Cortex of kidney (tissue), 1 donor: ENCODE measurements around the gene SRCIN1.
"Not testable (repeated sequence)": the region's sequence is repeated elsewhere in the genome, so short reads cannot be mapped to it uniquely, and the experiment has no call there.

Source experiments
- DNase-seq: peaks from one replicate; lab custom pipeline; 2025; lab: John Stamatoyannopoulos, UW

Gene SRCIN1

GRCh38 chr17:38605841-38606645 is at the start of gene SRCIN1:
TSS of gene SRCIN1 (minus strand) at chr17:38605952. CDS start at chr17:38605705, 247 bp downstream.
- DNase-seq: no peak

GRCh38 chr17:38654411-38655398 is 49.0 kb upstream of the SRCIN1 start:
- no peak for DNase-seq

- DNase-seq: no peak
Observed at GRCh38 chr17:38653679-38654078, 47.9 kb upstream of the SRCIN1 start.

GRCh38 chr17:38653230-38653629 is 47.5 kb upstream of the SRCIN1 start:
- no peak for DNase-seq

GRCh38 chr17:38650653-38651173 is 45.0 kb upstream of the SRCIN1 start:
- not testable (repeated sequence) for DNase-seq

- DNase-seq: no peak
Observed at GRCh38 chr17:38637951-38638350, 32.2 kb upstream of the SRCIN1 start.

- no peak for DNase-seq
Observed at GRCh38 chr17:38636054-38636453, 30.3 kb upstream of the SRCIN1 start.

GRCh38 chr17:38632334-38632733 is 26.6 kb upstream of the SRCIN1 start:
- DNase-seq: no peak

GRCh38 chr17:38628441-38628840 is 22.7 kb upstream of the SRCIN1 start:
- no peak for DNase-seq

- no peak for DNase-seq
Observed at GRCh38 chr17:38627957-38628356, 22.2 kb upstream of the SRCIN1 start.

- not testable (repeated sequence) for DNase-seq
Observed at GRCh38 chr17:38626606-38627226, 21.0 kb upstream of the SRCIN1 start.

- no peak for DNase-seq
Observed at GRCh38 chr17:38625482-38625881, 19.7 kb upstream of the SRCIN1 start.

GRCh38 chr17:38624782-38625355 is 19.1 kb upstream of the SRCIN1 start:
- DNase-seq: not testable (repeated sequence)

- DNase-seq: no peak
Observed at GRCh38 chr17:38621538-38621937, 15.8 kb upstream of the SRCIN1 start.

GRCh38 chr17:38620551-38621277 is 15.0 kb upstream of the SRCIN1 start:
- no peak for DNase-seq

- DNase-seq: no peak
Observed at GRCh38 chr17:38619937-38620550, 14.3 kb upstream of the SRCIN1 start.

- no peak for DNase-seq
Observed at GRCh38 chr17:38619451-38619795, 13.7 kb upstream of the SRCIN1 start.

GRCh38 chr17:38617967-38618760 is 12.4 kb upstream of the SRCIN1 start:
- no peak for DNase-seq

GRCh38 chr17:38617074-38617860 is 11.5 kb upstream of the SRCIN1 start:
- no peak for DNase-seq
